Fibroblast of pulmonary artery (primary cell): ENCODE results near the gene IL1A.

Experiments
- DNase-seq: peaks from one replicate; pipeline ENCODE4 v3.0.0-alpha.2; 2010; ENCODE audit warnings: low read depth
- H3K4me3 ChIP-seq: replicated peaks from 2 replicates; pipeline ENCODE4 v1.5.1; 2011; ENCODE audit warnings: low read depth, mild to moderate bottlenecking, control low read depth, low read length, moderate library complexity
- TF ChIP-seq, protein P1 (sequence below): IDR thresholded peaks from 2 replicates; pipeline ENCODE4 v1.5.1; 2011; ENCODE audit warnings: mild to moderate bottlenecking, control low read depth, low read length, inconsistent platforms; ENCODE audit errors: missing control alignments

Gene IL1A

GRCh38 chr2:112796486-112796885, 12.2 kb upstream of the IL1A start:
- no peak overlapping the region for H3K4me3 ChIP-seq
- no peak for DNase-seq

DNA sequence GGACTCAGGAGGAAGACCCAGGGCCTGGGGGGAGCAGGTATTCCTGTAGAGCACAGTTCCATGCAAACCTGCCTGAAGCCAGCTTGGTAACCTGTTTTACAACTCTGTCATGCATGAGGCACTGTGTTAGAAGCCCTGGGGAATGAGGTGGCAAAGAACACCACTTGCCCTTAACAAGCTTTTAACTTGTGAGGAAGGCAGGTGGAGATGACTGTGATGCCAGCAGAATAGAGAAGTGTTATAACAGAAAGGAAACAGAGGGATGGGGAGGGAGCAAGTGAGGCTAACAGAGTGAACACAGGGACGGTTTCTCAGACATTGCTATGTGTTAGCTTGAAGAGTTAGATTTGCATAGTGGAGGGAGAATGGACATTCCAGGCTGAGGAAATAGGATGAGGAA, 11.5 kb upstream of the IL1A start:
- TF ChIP-seq, protein P1, sequence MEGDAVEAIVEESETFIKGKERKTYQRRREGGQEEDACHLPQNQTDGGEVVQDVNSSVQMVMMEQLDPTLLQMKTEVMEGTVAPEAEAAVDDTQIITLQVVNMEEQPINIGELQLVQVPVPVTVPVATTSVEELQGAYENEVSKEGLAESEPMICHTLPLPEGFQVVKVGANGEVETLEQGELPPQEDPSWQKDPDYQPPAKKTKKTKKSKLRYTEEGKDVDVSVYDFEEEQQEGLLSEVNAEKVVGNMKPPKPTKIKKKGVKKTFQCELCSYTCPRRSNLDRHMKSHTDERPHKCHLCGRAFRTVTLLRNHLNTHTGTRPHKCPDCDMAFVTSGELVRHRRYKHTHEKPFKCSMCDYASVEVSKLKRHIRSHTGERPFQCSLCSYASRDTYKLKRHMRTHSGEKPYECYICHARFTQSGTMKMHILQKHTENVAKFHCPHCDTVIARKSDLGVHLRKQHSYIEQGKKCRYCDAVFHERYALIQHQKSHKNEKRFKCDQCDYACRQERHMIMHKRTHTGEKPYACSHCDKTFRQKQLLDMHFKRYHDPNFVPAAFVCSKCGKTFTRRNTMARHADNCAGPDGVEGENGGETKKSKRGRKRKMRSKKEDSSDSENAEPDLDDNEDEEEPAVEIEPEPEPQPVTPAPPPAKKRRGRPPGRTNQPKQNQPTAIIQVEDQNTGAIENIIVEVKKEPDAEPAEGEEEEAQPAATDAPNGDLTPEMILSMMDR, result no peak
- no peak overlapping the region for H3K4me3 ChIP-seq
- no peak for DNase-seq

More at GRCh38 chr2:112796486-112796885, 12.2 kb upstream of the IL1A start:
- TF ChIP-seq, protein P1, result no peak

- TF ChIP-seq, protein P1, result no peak
- H3K4me3 ChIP-seq, result no peak overlapping the region
- peak; percentile 11 for DNase-seq
Observed at GRCh38 chr2:112794841-112795240, 10.5 kb upstream of the IL1A start.

- H3K4me3 ChIP-seq, result no peak overlapping the region
- TF ChIP-seq, protein P1, result no peak
- DNase-seq, result peak; percentile 96
Observed at GRCh38 chr2:112794131-112794733, 9.9 kb upstream of the IL1A start.

GRCh38 chr2:112793449-112793978, 9.2 kb upstream of the IL1A start:
- peak; percentile 49 for DNase-seq
- TF ChIP-seq, protein P1, result no peak
- no peak overlapping the region for H3K4me3 ChIP-seq

DNA sequence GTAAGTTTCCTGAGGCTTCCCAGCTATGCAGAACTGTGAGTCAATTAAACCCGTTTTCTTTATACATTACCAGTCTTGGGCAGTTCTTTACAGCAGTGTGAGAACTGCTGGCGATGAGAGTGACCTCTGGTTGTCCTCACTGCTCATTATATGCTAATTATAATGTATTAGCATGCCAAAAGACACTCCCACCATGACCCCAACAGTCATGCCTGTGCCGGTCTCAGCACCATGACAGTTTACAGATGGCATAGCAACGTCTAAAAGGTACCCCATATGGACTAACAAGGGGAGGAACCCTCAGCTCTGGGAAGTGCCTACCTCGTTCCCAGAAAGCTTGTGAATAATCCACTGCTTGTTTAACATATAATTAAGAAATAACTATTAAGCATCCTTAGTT, 8.1 kb upstream of the IL1A start:
- TF ChIP-seq, protein P1, result no peak
- H3K4me3 ChIP-seq, result no peak overlapping the region
- no peak for DNase-seq

GRCh38 chr2:112791693-112792230, 7.5 kb upstream of the IL1A start:
- TF ChIP-seq, protein P1, result no peak
- H3K4me3 ChIP-seq, result no peak overlapping the region
- DNase-seq, result no peak
